GM12801 (cell line): ENCODE data around the gene RBM17.

Experiments
- TF ChIP-seq, protein P1 (sequence below): IDR thresholded peaks from one replicate; pipeline ENCODE4 v1.5.1; 2011; ENCODE audit warnings: control low read depth; ENCODE audit not compliant: insufficient read length; ENCODE audit errors: extremely low read depth

RBM17 gene

DNA sequence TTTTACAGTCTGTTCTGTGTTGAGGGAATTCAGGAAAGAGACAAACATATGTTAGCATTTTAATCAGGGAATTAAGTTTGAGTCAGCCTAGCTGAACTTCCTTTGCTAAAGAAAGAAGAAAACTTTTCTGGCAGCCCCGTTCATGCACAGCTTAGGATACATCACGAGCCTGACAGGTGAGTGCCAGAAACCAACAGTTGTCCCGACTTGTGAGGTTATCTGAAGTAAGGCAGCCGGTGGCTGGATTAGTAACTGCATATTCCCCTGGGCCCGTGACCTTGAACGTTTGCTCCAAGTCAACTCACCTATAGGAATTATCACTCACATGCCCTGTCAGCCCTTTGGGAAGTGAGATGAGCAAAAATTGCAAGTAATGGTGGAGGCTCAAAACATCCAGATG is 24.1 kb downstream of the RBM17 start:
- TF ChIP-seq, protein P1, sequence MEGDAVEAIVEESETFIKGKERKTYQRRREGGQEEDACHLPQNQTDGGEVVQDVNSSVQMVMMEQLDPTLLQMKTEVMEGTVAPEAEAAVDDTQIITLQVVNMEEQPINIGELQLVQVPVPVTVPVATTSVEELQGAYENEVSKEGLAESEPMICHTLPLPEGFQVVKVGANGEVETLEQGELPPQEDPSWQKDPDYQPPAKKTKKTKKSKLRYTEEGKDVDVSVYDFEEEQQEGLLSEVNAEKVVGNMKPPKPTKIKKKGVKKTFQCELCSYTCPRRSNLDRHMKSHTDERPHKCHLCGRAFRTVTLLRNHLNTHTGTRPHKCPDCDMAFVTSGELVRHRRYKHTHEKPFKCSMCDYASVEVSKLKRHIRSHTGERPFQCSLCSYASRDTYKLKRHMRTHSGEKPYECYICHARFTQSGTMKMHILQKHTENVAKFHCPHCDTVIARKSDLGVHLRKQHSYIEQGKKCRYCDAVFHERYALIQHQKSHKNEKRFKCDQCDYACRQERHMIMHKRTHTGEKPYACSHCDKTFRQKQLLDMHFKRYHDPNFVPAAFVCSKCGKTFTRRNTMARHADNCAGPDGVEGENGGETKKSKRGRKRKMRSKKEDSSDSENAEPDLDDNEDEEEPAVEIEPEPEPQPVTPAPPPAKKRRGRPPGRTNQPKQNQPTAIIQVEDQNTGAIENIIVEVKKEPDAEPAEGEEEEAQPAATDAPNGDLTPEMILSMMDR, result no peak

DNA sequence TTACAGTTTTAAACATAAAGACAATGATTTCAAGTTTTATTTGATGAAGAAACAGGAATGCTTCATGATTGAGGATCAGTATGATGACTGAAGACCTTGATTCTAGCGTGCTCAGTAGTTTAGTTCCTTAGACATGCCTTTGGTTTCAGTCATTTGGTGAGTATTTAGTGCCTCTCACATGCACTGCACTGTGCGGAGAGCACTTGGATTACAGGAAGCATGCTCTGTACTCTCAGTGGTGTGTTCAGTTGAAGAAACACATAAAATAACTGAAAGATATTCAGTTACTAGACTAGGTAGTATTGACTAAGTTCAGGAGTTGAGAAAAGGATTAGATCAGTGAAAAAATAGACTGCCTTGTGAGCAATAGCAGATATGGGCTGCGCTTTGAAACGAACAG is 25.5 kb downstream of the RBM17 start:
- TF ChIP-seq, protein P1, result no peak

DNA sequence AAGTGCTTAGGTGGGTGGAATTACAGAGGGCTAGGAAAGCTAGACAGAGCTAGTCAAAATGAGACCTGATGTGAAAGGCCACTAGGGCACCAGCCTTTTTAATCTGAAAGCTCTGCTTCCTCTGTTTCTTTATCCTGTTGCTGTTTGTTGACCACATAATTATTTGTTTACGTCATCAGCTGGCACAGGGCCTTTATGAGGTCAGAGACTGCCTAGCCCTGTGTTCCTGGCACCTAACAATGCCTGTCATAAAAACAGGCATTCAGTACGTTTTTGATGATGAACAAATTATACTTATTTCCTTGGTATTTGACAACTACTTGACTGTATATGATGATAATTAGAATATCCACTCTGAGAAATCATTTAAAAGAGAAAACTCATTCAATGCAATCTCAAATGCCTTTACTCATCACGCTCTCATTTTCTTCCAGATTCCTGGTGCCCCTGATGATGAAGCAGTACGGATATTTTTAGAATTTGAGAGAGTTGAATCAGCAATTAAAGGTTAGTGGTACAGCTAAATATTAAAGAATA is 26.0 kb downstream of the RBM17 start:
- TF ChIP-seq, protein P1, result no peak

DNA sequence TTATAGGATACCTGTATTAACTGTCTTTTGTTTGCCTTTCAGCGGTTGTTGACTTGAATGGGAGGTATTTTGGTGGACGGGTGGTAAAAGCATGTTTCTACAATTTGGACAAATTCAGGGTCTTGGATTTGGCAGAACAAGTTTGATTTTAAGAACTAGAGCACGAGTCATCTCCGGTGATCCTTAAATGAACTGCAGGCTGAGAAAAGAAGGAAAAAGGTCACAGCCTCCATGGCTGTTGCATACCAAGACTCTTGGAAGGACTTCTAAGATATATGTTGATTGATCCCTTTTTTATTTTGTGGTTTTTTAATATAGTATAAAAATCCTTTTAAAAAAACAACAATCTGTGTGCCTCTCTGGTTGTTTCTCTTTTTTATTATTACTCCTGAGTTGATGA is 26.6 kb downstream of the RBM17 start:
- TF ChIP-seq, protein P1, result no peak

DNA sequence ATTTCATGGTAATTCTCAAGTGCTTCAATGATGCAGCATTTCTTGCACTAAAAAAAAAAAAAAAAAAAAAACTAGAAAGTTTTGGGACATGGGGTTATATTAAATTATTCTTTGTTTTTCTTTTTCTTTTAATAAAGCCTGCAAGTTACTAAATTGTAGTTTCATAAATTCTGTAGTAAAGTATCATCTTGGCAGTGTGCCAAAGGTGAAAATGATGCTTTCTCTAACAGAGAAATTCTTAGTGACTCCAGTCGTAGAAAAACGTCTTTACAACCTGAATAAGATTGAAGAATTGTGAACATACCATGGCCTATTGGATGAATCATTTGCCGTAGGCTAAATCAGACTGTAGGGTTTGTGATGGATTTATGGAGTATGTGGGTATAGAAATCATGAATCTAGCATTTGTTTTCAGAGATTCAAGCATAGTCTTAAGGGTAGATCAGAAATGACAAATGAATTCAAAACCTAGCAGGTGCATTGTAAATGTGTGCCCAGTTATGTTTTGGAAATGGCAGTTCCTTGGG is 27.1 kb downstream of the RBM17 start:
- TF ChIP-seq, protein P1, result no peak

DNA sequence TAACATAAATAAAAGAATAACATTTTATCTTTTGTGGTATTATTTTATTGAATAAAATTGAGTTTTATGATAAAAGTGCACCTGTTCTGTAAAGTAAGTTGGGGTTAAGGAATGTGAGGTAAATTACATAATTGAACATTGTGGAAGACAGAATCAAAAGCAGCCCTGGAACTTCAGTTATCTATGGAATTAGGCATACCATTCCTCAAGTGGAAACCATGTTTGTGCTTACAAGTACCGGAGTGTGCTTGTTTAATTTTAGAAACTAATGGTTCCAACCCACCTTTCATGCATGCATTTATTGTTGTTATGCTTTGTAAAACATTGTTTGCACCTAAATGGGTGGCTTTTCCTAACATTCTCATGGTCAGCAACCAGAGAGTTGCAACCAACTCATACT is 28.0 kb downstream of the RBM17 start:
- TF ChIP-seq, protein P1, result no peak

DNA sequence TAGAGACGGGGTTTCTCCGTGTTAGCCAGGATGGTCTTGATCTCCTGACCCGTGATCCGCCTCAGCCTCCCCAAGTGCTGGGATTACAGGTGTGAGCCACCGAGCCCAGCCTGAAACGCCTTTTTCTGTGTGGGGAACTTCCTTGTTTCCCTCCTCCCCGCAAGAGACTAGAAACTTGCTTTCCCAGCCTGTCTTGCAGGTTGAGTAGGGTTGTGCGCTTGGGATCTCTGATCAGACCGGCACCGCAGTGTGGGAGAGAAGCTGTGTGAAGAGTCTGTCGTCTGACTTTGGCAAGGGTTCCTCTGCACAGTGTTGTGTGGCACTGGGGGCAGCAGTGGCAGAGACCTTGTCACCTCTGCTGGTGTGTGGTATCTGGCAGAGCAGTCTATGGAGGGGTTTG is 28.9 kb downstream of the RBM17 start:
- TF ChIP-seq, protein P1, result no peak

DNA sequence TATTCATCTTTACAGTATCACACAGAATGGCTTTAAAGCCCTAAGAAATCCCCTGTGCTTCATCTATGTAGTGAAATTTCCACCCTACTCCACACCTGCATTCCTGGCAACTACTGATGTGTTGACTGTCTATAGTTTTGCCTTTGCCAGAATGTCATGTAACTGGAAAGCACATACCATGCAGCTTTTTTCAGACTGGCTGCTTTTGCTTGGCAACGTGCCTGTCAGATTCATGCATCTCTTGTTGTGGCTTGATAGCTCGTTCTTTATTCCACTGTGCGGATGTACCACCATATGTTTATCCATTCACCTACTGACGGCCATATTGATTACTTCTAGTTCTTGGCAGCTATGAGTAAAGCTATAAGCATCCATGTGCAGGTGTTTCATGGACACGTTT is 30.6 kb downstream of the RBM17 start:
- TF ChIP-seq, protein P1, result no peak
